Brain microvascular endothelial cell (primary cell): ENCODE results near the gene FIBCD1.

Experiments used
- DNase-seq: peaks from one replicate; pipeline ENCODE4 v3.0.0-alpha.2; 2020
- H3K27ac ChIP-seq: fragments of 250-450 bp; sonication (Bioruptor Pico); 2 replicates; pipeline ENCODE4 v1.5.1; 2020; ENCODE audit warnings: mild to moderate bottlenecking, moderate library complexity
- H3K27me3 ChIP-seq: fragments of 250-450 bp; sonication (Bioruptor Pico); replicated peaks from 2 replicates; pipeline ENCODE4 v1.5.1; 2020; ENCODE audit warnings: mild to moderate bottlenecking
- H3K36me3 ChIP-seq: fragments of 250-450 bp; sonication (Bioruptor Pico); replicated peaks from 2 replicates; pipeline ENCODE4 v1.5.1; 2020; ENCODE audit warnings: mild to moderate bottlenecking
- H3K4me3 ChIP-seq: 2 replicates; pipeline ENCODE4 v1.5.1; 2011; ENCODE audit warnings: low read depth, mild to moderate bottlenecking, control low read depth, low read length, moderate library complexity
- CTCF ChIP-seq: IDR thresholded peaks from 2 replicates; pipeline ENCODE4 v1.5.1; 2011; ENCODE audit warnings: low read depth, mild to moderate bottlenecking, moderate library complexity, low read length, control low read depth, inconsistent platforms; ENCODE audit errors: missing control alignments
- in situ Hi-C: cut with HindIII; loops from 2 replicates; pipeline ENCODE4 v1.10.0; 2017; ENCODE audit warnings: low sequenced_read_pairs, low pct_ligation_motif_present

The FIBCD1 gene

GRCh38 chr9:130946766-130947617 lies 7.9 kb upstream of the FIBCD1 start:
- Histone ChIP-seq H3K4me3 (no peak overlapping the region), H3K36me3 (no peaks in the 10 kb centered on the region), H3K27ac (no peak overlapping the region), H3K27me3 (peaks cover 78% of the 10 kb centered on the region)
- in situ Hi-C loops, result no loop called here
- TF ChIP-seq CTCF, result no peak
- DNase-seq, result no peak

GRCh38 chr9:130945173-130945572 lies 6.1 kb upstream of the FIBCD1 start:
- H3K36me3 ChIP-seq, result no peaks in the 10 kb centered on the region
- in situ Hi-C loops, result no loop called here
- H3K4me3 ChIP-seq, result no peak overlapping the region
- DNase-seq, result no peak
- H3K27me3 ChIP-seq, result peaks cover 82% of the 10 kb centered on the region
- no peak for TF ChIP-seq CTCF
- no peak overlapping the region for H3K27ac ChIP-seq

GRCh38 chr9:130944510-130945058 lies 5.5 kb upstream of the FIBCD1 start:
- no peak for TF ChIP-seq CTCF
- in situ Hi-C loops, result no loop called here

GRCh38 chr9:130943777-130944176 lies 4.7 kb upstream of the FIBCD1 start:
- Histone ChIP-seq H3K27ac (no peak overlapping the region), H3K36me3 (no peaks in the 10 kb centered on the region), H3K4me3 (no peak overlapping the region), H3K27me3 (peaks cover 82% of the 10 kb centered on the region)
- DNase-seq, result no peak
- no peak for TF ChIP-seq CTCF
- in situ Hi-C loops, result no loop called here

More at GRCh38 chr9:130944510-130945058, 5.5 kb upstream of the FIBCD1 start:
- Histone ChIP-seq H3K27me3 (peaks cover 81% of the 10 kb centered on the region), H3K4me3 (no peak overlapping the region), H3K27ac (no peak overlapping the region), H3K36me3 (no peaks in the 10 kb centered on the region)
- DNase-seq, result no peak

- Histone ChIP-seq H3K27ac (no peak overlapping the region), H3K36me3 (no peaks in the 10 kb centered on the region), H3K4me3 (no peak overlapping the region), H3K27me3 (peaks cover 81% of the 10 kb centered on the region)
- no peak for TF ChIP-seq CTCF
- no peak for DNase-seq
- in situ Hi-C loops, result no loop called here
These were observed 4.2 kb upstream of the FIBCD1 start for GRCh38 chr9:130943221-130943620.
